Esophagus muscularis mucosa (tissue), 4 donors: Measurements from ENCODE around the gene TMEM121B. TPM values are rescaled to one million over a fixed set of nuclear protein-coding genes. Genes with fewer than 3 reads are reported as not detected.

Experiments used
- DNase-seq: peaks from one replicate; pipeline ENCODE4 v3.0.0-alpha.2; 2017; ENCODE audit errors: extremely low spot score
- H3K27ac ChIP-seq, 4 donors: fragments of 200-600 bp; sonication (generic); replicated peaks in 1 of 4; 1 replicate in 3 of 4; 2 replicates in 1 of 4; pipeline ENCODE4 v1.5.1; 2016 to 2019; ENCODE audit warnings: mild to moderate bottlenecking in 1 of 4
- H3K27me3 ChIP-seq, 4 donors: fragments of 200-600 bp; sonication (generic); one replicate each; pipeline versions ENCODE4 v1.5.1 to v1.6.0; 2016 to 2019
- H3K36me3 ChIP-seq, 4 donors: fragments of 200-600 bp; sonication (generic); one replicate each; pipeline ENCODE4 v1.5.1; 2016 to 2019
- H3K4me1 ChIP-seq, 4 donors: fragments of 200-600 bp; sonication (generic); one replicate each; pipeline ENCODE4 v1.5.1; 2016 to 2019
- H3K4me3 ChIP-seq, 4 donors: fragments of 200-600 bp; sonication (generic); 1 replicate in 2 of 4; 2 replicates in 2 of 4; pipeline ENCODE4 v1.5.1; 2016 to 2019; ENCODE audit warnings: mild to moderate bottlenecking in 4 of 4, moderate library complexity in 1 of 4
- H3K9me3 ChIP-seq, 4 donors: fragments of 200-600 bp; sonication (generic); 1 replicate in 3 of 4; 2 replicates in 1 of 4; pipeline ENCODE4 v1.5.1; 2016 to 2019
- EP300 ChIP-seq: sonication (generic); formaldehyde crosslinking; IDR thresholded peaks from one replicate; pipeline ENCODE4 v1.6.1; 2017; ENCODE audit warnings: antibody characterized with exemption
- POLR2A ChIP-seq: fragments of 450-650 bp; IDR thresholded peaks from one replicate; pipeline ENCODE4 v1.6.1; 2017; ENCODE audit warnings: antibody characterized with exemption, moderate library complexity, mild to moderate bottlenecking, low read depth
- POLR2AphosphoS5 ChIP-seq, 2 donors: sonication (generic); formaldehyde crosslinking; IDR thresholded peaks; one replicate each; pipeline ENCODE4 v1.6.1; 2017; ENCODE audit warnings: antibody characterized with exemption in 2 of 2
- WGBS: methylation state at CpG from one replicate; pipeline ENCODE4 v1.1.5; 2018; 5-methylcytosine and 5-hydroxymethylcytosine counted together
- intact Hi-C: fragments of 100-400 bp; cut with DNase I; formaldehyde crosslinking; loops from one replicate; pipeline ENCODE4 v1.15.1; 2023
- total RNA-seq, 4 donors: library from RNA; depleted of rRNA; stranded (reverse); fragments of >200 nt; gene quantifications; one replicate each; pipeline versions ENCODE4 v1.1.0 to v1.2.1, GENCODE V29; 2016
- TF ChIP-seq, protein P1 (sequence below), 3 experiments: fragments of 200-600 bp in 2 of 3; fragments of 450-650 bp in 1 of 3; sonication (generic) in 2 of 3; IDR thresholded peaks; one replicate each; pipeline ENCODE4 v1.5.1; 2017 to 2019; ENCODE audit warnings: antibody characterized with exemption in 3 of 3, mild to moderate bottlenecking in 2 of 3, moderate library complexity in 1 of 3

The TMEM121B gene
- total RNA-seq, 4 donors from 2014 or later, result 0.32 to 0.50 (median 0.41) TPM

DNA sequence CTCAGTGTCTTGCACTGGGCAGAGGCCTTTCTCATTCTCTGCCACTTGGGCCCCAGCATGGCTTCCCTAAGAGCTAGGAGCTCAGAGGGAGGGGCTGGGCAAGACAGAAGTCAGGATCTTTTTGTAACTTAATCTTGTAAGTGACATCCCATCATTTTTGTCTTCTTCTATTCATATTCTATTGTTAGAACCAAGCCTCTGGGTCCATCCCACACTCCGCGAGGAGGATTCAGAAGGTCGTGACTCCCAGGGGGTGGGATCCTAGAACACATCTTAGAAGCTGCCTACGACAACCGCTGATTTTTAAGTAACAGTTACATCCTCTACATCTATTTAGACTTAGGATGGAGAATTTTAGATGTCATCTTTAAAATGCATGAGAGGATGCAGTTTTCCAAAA lies 37.9 kb downstream of the TMEM121B start:
- Histone ChIP-seq H3K9me3 (no peaks in the 10 kb centered on the region), H3K4me1 (peaks cover 6 to 37% (median 31%) of the 10 kb centered on the region in 4 donors), H3K27me3 (peaks cover 0 to 27% (median 6%) of the 10 kb centered on the region in 4 donors), H3K36me3 (no peaks in the 10 kb centered on the region), H3K4me3 (no peak overlapping the region), H3K27ac (no peak overlapping the region)
- no peak for DNase-seq
- TF ChIP-seq POLR2AphosphoS5 (IDR thresholded peaks at IDR 0.05) (no peak), EP300 (no peak), POLR2A (no peak)
- TF ChIP-seq, protein P1, sequence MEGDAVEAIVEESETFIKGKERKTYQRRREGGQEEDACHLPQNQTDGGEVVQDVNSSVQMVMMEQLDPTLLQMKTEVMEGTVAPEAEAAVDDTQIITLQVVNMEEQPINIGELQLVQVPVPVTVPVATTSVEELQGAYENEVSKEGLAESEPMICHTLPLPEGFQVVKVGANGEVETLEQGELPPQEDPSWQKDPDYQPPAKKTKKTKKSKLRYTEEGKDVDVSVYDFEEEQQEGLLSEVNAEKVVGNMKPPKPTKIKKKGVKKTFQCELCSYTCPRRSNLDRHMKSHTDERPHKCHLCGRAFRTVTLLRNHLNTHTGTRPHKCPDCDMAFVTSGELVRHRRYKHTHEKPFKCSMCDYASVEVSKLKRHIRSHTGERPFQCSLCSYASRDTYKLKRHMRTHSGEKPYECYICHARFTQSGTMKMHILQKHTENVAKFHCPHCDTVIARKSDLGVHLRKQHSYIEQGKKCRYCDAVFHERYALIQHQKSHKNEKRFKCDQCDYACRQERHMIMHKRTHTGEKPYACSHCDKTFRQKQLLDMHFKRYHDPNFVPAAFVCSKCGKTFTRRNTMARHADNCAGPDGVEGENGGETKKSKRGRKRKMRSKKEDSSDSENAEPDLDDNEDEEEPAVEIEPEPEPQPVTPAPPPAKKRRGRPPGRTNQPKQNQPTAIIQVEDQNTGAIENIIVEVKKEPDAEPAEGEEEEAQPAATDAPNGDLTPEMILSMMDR (IDR thresholded peaks at IDR 0.05), result no peak
- intact Hi-C loops, result no loop called here
- WGBS, result 95% methylated on average over 5 of the region's 5 CpGs

DNA sequence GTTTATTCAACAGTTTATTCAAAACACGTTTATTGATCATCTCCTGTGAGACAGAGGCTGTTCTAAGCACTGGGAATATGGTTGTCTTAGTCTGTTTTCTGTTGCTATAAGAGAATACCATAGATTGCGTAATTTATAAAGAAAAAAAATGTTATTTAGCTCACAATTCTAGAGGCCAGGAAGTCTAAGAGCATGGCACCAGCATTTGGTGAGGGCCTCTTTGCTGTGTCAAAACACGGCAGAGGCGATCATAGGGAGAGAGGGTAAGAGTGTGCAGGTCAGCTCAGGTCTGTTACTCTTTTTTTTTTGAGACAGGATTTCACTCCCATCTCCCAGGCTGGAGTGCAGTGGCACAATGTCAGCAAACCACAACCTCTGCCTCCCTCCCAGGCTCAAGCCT lies 41.6 kb downstream of the TMEM121B start:
- Histone ChIP-seq H3K4me1 (peaks cover 0 to 16% (median 8%) of the 10 kb centered on the region in 4 donors), H3K4me3 (no peak overlapping the region), H3K27me3 (peaks cover 0 to 31% (median under 1%) of the 10 kb centered on the region in 4 donors), H3K9me3 (no peaks in the 10 kb centered on the region), H3K27ac (no peak overlapping the region), H3K36me3 (no peaks in the 10 kb centered on the region)
- WGBS, result 64% methylated on average over 4 of the region's 4 CpGs
- intact Hi-C loops, result loop anchor here (5.0 kb wide), 2 partner anchors 93 to 423 kb away; no protein-coding TSS in a partner anchor
- no peak for TF ChIP-seq POLR2AphosphoS5 (IDR thresholded peaks at IDR 0.05)
- no peak for TF ChIP-seq POLR2A
- no peak for TF ChIP-seq EP300
- TF ChIP-seq, protein P1 (IDR thresholded peaks at IDR 0.05), result no peak
- DNase-seq, result no peak

DNA sequence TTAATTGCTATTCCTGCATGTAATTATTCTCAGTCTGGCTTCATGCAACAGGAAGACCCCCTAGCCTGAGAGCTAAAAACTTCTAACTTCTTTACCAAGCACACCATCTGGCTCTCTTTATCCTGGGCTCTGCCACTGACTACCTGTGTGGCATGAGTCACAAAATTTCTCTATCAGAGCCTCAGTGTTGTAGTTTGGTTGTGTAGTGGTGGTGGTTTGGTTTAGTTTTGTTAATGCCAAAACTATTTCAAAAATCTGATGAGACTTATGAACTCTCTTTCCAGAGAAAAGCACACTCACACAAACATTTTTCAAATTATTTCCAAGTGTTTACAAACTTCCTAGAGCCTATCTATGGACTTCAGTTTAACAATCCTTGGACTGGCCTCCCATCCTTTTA lies 43.9 kb downstream of the TMEM121B start:
- H3K4me3 ChIP-seq, result no peak overlapping the region
- peaks cover 0 to 19% (median 0%) of the 10 kb centered on the region in 4 donors for H3K27me3 ChIP-seq
- peaks cover 0 to 5% (median 2%) of the 10 kb centered on the region in 4 donors for H3K4me1 ChIP-seq
- intact Hi-C loops, result loop anchor here (5.0 kb wide), 2 partner anchors 95 to 425 kb away; no protein-coding TSS in a partner anchor
- no peaks in the 10 kb centered on the region for H3K9me3 ChIP-seq
- DNase-seq, result no peak
- no peak overlapping the region for H3K27ac ChIP-seq
- H3K36me3 ChIP-seq, result no peaks in the 10 kb centered on the region
- no peak for TF ChIP-seq EP300
- no peak for TF ChIP-seq POLR2AphosphoS5 (IDR thresholded peaks at IDR 0.05)
- TF ChIP-seq POLR2A, result no peak
- TF ChIP-seq, protein P1 (IDR thresholded peaks at IDR 0.05), result no peak

DNA sequence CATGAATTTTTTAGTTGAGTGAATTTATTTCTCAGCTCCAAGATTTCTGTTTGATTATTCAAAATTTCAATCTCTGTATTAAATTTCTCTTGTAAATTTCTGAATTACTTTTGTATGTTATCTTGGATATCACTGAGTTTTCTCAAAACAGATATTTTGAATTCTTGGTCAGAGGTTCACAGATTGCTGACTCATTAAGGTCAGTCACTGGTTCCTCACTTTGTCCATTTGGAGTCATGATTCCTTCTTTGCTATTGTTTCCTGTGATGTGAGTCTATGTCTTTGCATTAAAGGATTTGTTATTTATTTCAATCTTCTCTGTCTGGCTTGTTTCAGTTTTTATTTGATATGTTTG lies 46.5 kb downstream of the TMEM121B start:
- no peak for DNase-seq
- H3K9me3 ChIP-seq, result no peaks in the 10 kb centered on the region
- no peaks in the 10 kb centered on the region for H3K36me3 ChIP-seq
- TF ChIP-seq POLR2A (no peak), EP300 (no peak), POLR2AphosphoS5 (IDR thresholded peaks at IDR 0.05) (no peak)
- TF ChIP-seq, protein P1 (IDR thresholded peaks at IDR 0.05), result no peak
- intact Hi-C loops, result loop anchor here (5.0 kb wide), 2 partner anchors 98 to 428 kb away; no protein-coding TSS in a partner anchor
- H3K27me3 ChIP-seq, result peaks cover 0 to 19% (median 0%) of the 10 kb centered on the region in 4 donors
- no peak overlapping the region for H3K27ac ChIP-seq
- peaks cover 0 to 5% (median 2%) of the 10 kb centered on the region in 4 donors for H3K4me1 ChIP-seq
- no peak overlapping the region for H3K4me3 ChIP-seq

DNA sequence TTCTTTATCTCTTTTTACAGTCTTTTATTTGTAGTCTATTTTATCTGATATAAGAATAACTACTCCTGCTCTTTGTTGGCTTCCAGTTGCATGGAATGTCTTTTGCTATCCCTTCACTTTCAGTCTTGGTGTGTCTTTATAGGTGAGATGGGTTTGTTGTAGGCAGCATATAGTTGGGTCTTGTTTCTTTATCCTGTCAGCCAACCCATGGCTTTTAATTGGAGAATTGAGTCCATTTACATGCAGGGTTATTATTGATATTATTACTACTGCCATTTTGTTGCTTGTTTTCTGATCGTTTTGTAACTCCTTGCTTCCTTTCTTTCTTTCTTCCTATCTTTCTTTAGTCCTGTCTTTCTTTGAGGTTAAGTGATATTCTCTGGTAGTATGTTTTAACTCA lies 48.3 kb downstream of the TMEM121B start:
- no peak for TF ChIP-seq EP300
- TF ChIP-seq POLR2A, result no peak
- no peak for TF ChIP-seq POLR2AphosphoS5 (IDR thresholded peaks at IDR 0.05)
- TF ChIP-seq, protein P1 (IDR thresholded peaks at IDR 0.05), result no peak
- H3K9me3 ChIP-seq, result no peaks in the 10 kb centered on the region
- H3K4me3 ChIP-seq, result no peak overlapping the region
- DNase-seq, result no peak
- WGBS, result 63% methylated on average over 1 of the region's 1 CpG
- H3K27ac ChIP-seq, result no peak overlapping the region
- H3K27me3 ChIP-seq, result peaks cover 0 to 16% (median 0%) of the 10 kb centered on the region in 4 donors
- H3K4me1 ChIP-seq, result peaks cover 0 to 5% (median 2%) of the 10 kb centered on the region in 4 donors
- intact Hi-C loops, result no loop called here
- no peaks in the 10 kb centered on the region for H3K36me3 ChIP-seq
